ENCODE measurements around the gene ZNHIT2.

Gene ZNHIT2

DNA sequence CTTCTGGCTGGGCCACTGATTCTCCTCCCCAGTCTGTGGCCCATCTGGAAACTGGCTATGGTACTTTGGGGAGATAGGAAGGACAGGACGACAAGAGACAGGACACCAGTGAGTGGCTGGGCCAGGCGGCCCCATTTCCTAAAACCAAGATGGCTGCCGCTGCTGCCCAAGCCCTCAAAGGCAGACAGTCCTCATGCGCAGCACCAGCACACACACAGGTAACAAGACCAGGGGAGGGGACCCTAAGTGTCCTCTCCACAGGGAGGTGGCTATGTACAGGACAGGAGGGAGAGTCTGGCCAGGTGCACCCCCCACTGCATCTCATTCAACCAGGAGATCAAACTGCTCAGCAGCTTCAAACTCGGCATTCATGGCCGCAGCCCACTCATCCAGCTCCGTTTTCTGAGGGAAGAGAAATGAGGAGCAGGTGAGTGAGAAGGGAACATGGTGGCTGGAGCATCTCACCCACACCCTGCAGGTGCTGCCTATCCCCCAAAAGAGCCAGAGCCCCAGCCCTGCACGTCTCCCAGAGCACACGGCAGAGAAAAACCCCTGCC, 38.6 kb downstream of the ZNHIT2 start:
- DNase-seq (ENCODE audit: low read depth in 2 of 2, low spot score in 1 of 2): no peak

DNA sequence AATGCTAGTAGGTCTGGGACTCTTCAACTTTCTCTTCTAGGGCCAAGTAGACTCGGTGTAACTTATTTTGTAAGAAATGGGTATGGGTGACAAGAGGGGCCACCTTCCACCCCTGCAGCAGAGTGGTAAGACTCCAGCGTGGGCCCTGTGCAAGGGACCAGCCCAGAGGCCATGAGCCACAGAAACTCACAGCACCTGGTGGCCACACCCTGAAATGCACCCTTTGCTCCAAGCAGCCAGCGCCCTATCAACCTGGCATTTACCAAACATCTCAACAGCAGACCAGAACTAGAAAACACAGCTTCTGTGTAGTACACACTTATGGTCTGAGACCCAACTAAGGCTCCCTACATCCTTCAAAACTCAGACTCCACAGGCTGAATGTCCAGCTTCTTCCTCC, 39.4 kb downstream of the ZNHIT2 start:
- DNase-seq (ENCODE audit: low read depth in 2 of 2, low spot score in 1 of 2): peak; percentile 34 to 49

DNA sequence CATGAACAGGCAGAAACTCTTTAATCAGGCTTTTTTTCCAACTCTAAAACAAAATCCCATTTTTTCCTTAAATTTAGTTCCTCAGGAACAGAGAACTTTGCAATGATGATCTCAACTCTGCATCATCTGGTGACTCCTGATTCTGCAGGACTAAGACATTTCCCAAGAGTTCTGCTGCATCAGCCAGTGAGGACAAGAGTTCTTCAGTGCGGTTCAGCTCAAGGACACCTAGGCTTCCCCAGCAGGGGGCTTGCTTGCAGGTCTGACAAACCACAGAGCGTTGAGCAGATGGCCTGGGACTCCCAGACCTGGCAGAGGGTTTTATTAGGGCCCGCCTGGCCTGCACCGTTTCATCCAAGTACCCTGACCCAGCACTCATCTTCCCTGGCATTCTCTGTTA, 40.0 kb downstream of the ZNHIT2 start:
- no peak for DNase-seq (ENCODE audit: low read depth in 2 of 2, low spot score in 1 of 2)

DNA sequence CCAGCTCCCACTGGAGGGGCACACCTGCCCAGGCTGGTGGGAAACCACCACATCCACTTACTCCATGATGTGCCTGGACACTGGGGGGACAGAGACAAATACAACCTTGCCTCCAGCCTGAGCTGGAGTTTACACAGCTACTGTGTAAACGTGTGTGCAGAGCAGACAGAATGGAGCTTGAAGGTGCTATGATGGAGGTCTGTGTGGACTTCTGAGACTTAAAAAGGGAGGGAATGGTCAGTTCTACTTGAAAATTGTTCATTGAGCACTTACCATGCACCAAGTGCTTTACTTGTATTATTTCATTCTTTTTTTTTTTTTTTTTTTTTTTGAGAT, 44.9 kb downstream of the ZNHIT2 start:
- no peak for DNase-seq (ENCODE audit: low read depth in 2 of 2, low spot score in 1 of 2)

DNA sequence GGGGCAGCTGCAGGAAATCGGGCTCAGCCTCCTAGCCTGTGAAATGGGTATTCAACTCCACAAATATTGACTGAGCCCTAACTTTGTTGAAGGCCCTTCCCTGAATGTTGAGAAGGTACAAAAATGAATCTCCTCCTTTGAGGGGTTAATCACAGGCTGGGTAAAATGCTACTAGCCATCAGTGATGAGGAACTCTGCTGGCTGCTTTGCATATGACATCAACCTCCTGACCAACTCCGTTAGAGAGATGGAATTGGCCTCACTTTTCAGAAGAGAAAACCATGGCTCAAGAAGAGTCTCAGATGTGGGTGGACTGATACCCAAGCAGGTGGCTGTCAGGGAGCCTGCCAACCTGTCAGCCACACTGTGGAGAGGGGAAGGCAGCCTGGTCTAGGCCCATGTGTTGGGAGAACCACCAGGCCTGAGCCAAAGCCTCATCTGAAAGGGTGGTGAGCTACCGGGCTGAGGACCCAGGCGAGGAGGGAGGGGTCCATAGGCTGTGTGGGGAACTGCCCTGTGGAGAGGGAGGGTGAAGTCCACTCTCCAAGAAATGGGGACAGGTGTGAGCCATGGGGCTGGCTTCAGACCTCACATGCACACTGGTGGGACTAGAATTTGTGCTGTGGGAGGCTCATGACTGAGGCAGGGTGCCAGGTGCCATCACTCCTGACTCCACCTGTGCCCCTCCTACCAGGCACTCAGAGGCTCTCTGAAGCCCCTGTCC, 45.4 kb downstream of the ZNHIT2 start:
- DNase-seq (ENCODE audit: low read depth in 2 of 2, low spot score in 1 of 2): no peak

DNA sequence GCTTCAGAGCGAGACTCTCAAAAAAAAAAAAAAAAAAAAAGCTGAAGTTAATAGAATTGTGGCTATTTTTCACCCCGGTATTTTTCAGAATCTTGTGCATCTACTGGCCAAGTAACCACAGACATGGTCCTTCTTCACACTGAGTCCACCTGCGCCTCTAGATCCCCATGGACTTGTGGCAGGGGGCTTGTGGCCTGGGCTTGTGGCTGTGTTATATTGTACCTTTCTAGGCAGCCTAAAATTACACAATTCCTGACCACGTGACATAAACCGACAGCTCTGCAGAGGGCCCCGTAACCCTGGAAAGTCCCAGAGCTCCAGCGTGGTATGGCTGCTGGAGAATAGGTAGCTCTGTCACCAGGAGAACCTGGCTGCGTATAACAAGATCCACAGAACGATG, 48.3 kb downstream of the ZNHIT2 start:
- no peak for DNase-seq (ENCODE audit: low read depth in 2 of 2, low spot score in 1 of 2)

DNA sequence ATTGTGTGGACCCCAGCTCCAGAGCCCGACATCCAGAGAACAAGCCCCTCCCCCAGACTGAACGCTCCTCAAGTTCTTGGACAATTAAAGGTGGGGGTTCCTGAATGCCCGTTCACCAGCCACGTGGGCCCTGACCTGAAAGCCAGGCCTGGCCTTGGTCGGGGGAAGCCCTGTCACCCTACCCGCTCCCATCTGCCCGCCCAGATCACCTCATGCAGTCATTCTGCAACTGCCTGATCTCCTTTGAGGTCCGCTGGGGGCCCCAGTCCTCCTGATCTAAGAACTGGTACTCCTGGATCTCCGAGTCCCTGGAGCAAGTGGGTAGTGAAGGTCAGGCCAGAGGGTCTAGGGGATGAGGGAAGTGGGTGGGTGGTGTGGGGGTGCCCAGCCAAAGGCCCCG, 50.1 kb downstream of the ZNHIT2 start:
- no peak for DNase-seq (ENCODE audit: low read depth in 2 of 2, low spot score in 1 of 2)

DNA sequence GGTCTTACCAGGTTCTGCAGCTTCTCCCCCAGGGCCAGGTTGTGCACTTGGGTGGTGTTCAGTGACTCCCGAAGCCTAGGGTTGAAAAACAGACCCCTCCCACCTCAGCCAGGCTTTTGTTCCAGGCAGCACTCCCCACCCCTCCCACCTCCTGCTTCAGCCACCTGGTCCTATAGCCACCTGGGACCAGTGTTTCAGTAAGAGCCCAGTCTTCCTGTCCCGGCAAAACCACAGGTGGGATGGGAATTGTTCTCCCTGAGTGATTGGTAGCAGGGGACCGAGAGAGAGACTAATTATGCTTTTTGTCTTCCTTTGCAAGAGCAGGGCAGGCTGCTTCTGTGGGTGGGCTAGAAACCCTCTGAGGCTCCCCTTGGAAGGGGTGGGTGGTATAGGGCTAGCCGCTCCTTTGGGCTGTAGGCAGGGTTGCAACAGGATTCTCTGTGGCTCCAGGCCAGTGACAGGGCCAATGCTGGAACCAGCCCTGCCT, 50.7 kb downstream of the ZNHIT2 start:
- no peak for DNase-seq (ENCODE audit: low read depth in 2 of 2, low spot score in 1 of 2)

All from stimulated activated CD8-positive, alpha-beta memory T cell treated with anti-CD3 and anti-CD28 coated beads, Interleukin-4, amount 100 ng/mL, for 4 hours (primary cell).